ENCODE results near the gene RHCE. TPM values are rescaled to one million over a fixed set of nuclear protein-coding genes. Genes with fewer than 3 reads are reported as not detected.
"Not testable (repeated sequence)": the region's sequence is repeated elsewhere in the genome, so short reads cannot be mapped to it uniquely, and the experiment has no call there.

RHCE gene
- total RNA-seq, 1 experiment from 2014 or later: 0.62 TPM

DNA sequence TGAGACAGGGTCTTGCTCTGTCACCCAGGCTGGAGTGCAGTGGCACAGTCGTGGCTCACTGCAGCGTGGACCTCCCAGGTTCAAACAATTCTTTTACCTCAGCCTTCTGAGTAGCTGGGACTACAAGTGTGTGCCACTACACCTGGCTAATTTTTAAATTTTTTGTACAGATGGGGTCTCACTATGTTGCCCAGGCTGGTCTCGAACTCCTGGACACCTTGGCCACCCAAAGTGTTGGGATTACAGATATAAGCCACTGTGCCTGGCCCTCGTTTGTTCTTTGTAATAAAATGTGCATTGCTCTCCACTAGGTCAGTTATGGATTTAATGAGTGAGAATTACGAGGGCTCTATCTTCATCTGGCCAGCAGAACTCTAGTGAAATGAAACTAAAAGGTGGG, 24.0 kb upstream of the RHCE start:
- H3K27me3 ChIP-seq (ENCODE audit: control insufficient read depth, insufficient read depth, low read length); DNase-seq; H3K4me3 ChIP-seq (ENCODE audit: insufficient read depth, low read depth, low read length): not testable (repeated sequence)

GRCh38 chr1:25443030-25443699, 22.5 kb upstream of the RHCE start:
- Histone ChIP-seq H3K36me3 (replicated peaks; ENCODE audit: control insufficient read depth, insufficient read depth, low read length) (no peaks in the 10 kb centered on the region), H3K4me3 (ENCODE audit: insufficient read depth, low read depth, low read length) (no peak overlapping the region), H3K27me3 (ENCODE audit: control insufficient read depth, insufficient read depth, low read length) (no peaks in the 10 kb centered on the region)
- DNase-seq: no peak

More for the DNA sequence above, 24.0 kb upstream of the RHCE start:
- H3K36me3 ChIP-seq (replicated peaks; ENCODE audit: control insufficient read depth, insufficient read depth, low read length): not testable (repeated sequence)

- H3K36me3 ChIP-seq (replicated peaks; ENCODE audit: control insufficient read depth, insufficient read depth, low read length): no peaks in the 10 kb centered on the region
- H3K27me3 ChIP-seq (ENCODE audit: control insufficient read depth, insufficient read depth, low read length): no peaks in the 10 kb centered on the region
- no peak overlapping the region for H3K4me3 ChIP-seq (ENCODE audit: insufficient read depth, low read depth, low read length)
- no peak for DNase-seq
Measured at GRCh38 chr1:25442178-25442577, 21.6 kb upstream of the RHCE start.

GRCh38 chr1:25439287-25439686, 18.7 kb upstream of the RHCE start:
- no peaks in the 10 kb centered on the region for H3K27me3 ChIP-seq (ENCODE audit: control insufficient read depth, insufficient read depth, low read length)
- H3K36me3 ChIP-seq (replicated peaks; ENCODE audit: control insufficient read depth, insufficient read depth, low read length): no peaks in the 10 kb centered on the region
- DNase-seq: no peak
- no peak overlapping the region for H3K4me3 ChIP-seq (ENCODE audit: insufficient read depth, low read depth, low read length)

GRCh38 chr1:25437672-25438071, 17.0 kb upstream of the RHCE start:
- no peak overlapping the region for H3K4me3 ChIP-seq (ENCODE audit: insufficient read depth, low read depth, low read length)
- no peaks in the 10 kb centered on the region for H3K27me3 ChIP-seq (ENCODE audit: control insufficient read depth, insufficient read depth, low read length)
- no peak for DNase-seq
- H3K36me3 ChIP-seq (replicated peaks; ENCODE audit: control insufficient read depth, insufficient read depth, low read length): no peaks in the 10 kb centered on the region

DNA sequence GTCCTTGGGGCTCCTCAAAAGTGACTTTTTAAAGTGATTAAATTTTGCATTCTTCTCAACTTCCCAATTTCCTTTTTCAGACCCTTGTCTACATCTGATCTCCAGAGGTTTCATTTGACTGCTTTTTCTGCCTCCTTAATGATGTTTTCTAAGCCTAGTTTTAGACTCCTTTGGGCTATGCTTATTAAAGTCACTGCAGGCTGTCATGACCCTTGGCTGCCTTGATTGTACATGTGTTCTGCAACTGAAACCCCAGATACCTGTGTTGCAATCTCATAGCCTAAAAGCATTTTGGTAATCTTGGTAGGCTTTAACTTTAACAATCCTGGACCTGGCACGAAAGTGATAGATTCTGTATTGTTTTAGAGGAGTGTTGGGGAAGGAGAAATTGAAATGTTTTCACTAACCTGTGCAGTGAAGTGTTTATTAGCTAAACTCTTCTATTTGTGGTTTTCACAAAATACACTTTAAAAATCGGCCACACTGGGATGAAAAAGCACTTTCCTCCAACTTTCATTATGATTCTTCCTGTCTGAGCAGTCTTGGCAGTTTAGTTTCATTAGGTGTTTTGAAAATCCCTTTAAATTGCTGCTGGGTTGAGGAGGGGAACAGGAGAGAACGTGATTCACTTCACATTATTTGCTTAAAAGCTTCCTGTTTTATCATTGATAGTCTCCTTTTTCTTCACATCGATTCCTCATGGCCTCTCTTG, 14.9 kb upstream of the RHCE start:
- no peaks in the 10 kb centered on the region for H3K36me3 ChIP-seq (replicated peaks; ENCODE audit: control insufficient read depth, insufficient read depth, low read length)
- no peaks in the 10 kb centered on the region for H3K27me3 ChIP-seq (ENCODE audit: control insufficient read depth, insufficient read depth, low read length)
- no peak overlapping the region for H3K4me3 ChIP-seq (ENCODE audit: insufficient read depth, low read depth, low read length)
- no peak for DNase-seq

DNA sequence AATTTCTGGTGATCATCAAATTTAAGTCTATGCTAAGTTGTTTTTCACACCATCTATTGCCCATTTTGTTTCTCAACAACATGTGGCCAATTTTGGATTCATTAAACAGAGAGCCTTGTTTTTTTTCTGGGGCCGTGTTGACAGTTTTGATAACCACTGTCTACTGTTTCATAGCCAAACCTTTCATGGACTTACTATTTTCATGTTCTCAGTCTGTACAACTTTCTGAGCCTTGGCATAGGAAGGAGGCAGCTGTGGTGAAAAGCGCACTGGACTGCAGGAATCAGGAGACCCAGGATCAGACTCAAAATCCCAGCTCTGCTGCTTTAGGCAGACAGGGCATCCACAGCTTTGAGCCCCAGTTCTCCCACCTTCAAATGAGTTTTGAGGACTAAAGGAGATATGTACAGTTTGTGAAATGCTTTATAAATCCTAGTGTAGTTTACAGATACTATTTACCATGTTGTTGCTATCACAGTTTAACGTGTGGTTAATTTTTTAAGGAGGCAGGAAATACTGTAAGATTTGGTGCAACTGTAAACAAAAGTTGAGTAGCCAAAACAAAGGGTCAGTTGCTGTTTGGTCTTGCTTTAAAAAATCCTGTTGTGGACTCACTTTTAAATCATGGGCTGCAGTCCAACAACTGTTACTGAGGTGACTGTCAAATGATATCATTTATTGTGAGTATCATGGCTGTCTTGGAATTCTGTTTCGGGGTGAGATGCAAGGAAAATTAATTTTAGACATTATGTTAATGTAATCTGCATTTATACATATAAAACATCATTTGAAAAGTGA, 13.0 kb upstream of the RHCE start:
- Histone ChIP-seq H3K4me3 (ENCODE audit: insufficient read depth, low read depth, low read length) (no peak overlapping the region), H3K36me3 (replicated peaks; ENCODE audit: control insufficient read depth, insufficient read depth, low read length) (no peaks in the 10 kb centered on the region), H3K27me3 (ENCODE audit: control insufficient read depth, insufficient read depth, low read length) (no peaks in the 10 kb centered on the region; the same call in 1 of the 2 replicates)
- DNase-seq: no peak

- H3K27me3 ChIP-seq (ENCODE audit: control insufficient read depth, insufficient read depth, low read length): no peaks in the 10 kb centered on the region; the same call in 1 of the 2 replicates
- H3K36me3 ChIP-seq (replicated peaks; ENCODE audit: control insufficient read depth, insufficient read depth, low read length): no peaks in the 10 kb centered on the region
- DNase-seq: no peak
- H3K4me3 ChIP-seq (ENCODE audit: insufficient read depth, low read depth, low read length): no peak overlapping the region
Measured at GRCh38 chr1:25432749-25433388, 12.2 kb upstream of the RHCE start.

DNA sequence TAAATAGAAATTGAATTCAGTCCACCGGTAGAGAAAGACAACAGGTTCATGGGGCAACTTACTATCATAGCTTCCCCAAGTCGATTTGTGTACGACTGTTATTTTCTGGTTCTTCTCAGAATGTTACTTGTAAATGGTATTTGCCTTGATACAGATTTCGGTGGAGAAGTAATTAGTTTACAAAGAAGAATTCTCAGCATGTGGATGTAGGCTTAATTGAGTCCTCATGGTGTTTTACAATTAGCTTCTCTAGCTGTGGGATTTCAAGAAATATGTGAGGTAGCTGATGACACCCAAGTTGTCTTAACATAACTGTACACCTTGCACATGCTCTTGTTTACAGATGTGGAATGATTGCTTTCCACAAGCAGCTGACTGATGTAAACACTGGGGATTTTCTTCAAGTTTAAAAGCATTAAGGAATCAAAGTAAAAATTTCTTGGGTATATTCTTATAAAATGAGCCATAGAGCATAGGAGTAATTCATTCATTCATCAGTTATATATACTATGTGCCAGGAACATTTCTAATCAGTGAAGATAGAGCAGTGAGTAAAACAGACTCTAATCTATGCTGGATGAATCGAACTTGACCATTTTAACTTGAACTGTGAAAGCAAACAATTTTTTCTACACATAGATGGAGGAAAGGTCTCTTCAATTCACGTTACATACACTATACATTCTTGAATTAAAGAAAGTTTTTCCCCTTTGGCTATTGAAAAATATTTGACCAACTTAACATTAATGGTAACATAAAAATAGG, 11.5 kb upstream of the RHCE start:
- no peaks in the 10 kb centered on the region; the same call in 1 of the 2 replicates for H3K27me3 ChIP-seq (ENCODE audit: control insufficient read depth, insufficient read depth, low read length)
- no peak for DNase-seq
- peak overlapping the region; percentile 91; the same call in 1 of the 2 replicates for H3K4me3 ChIP-seq (ENCODE audit: insufficient read depth, low read depth, low read length)
- no peaks in the 10 kb centered on the region for H3K36me3 ChIP-seq (replicated peaks; ENCODE audit: control insufficient read depth, insufficient read depth, low read length)

DNA sequence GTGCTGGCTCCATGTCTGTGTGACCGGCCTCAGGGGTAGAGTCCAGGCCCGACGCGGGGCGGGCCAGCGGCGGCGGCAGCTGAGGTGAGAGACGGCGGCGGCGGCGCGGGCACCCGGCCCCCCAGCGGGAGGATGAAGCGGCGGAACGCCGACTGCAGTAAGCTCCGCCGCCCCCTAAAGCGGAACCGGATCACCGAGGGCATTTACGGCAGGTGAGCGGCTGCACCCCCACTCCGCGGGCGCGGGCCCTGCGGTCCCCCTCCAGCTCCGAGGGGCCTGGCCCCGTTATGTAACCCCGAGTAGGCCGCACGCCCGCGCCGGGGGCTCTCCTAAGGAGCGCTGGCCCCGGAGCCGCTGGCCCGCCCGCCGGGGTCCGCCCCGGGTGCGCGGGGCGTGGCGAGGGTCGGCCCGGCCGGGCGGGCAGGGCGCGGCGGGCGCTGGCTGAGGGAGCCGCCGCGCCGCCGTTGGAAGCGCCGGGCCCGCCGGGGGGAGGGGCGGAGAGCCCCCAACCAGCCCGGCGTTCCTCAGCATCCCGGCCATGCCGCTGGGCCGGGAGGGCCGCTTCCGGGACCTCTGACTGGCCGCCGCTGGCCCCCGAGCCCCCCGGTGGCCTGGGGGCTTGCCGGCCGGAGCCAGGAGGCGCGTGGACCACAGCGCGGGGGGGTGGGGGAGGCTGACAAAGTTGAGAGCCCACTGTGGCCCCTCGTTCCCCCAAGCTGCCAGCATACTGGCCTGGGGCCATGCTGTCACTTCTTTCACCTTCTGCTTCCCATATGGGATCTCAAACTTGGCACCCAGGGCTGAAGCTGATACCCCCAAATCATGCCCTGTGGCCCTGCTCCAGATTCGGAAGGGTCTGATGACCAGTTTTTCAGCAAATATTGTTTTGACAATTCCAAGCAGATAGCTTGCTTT, 10.6 kb upstream of the RHCE start:
- Histone ChIP-seq H3K36me3 (replicated peaks; ENCODE audit: control insufficient read depth, insufficient read depth, low read length) (no peaks in the 10 kb centered on the region), H3K4me3 (ENCODE audit: insufficient read depth, low read depth, low read length) (peak overlapping the region; percentile 91), H3K27me3 (ENCODE audit: control insufficient read depth, insufficient read depth, low read length) (no peaks in the 10 kb centered on the region; the same call in 1 of the 2 replicates)
- peak; percentile 89 for DNase-seq

- H3K27me3 ChIP-seq (ENCODE audit: control insufficient read depth, insufficient read depth, low read length): no peaks in the 10 kb centered on the region; the same call in 1 of the 2 replicates
- H3K4me3 ChIP-seq (ENCODE audit: insufficient read depth, low read depth, low read length): peak within 1 kb of the TSS; percentile 91
- DNase-seq: peak; percentile 99
- H3K36me3 ChIP-seq (replicated peaks; ENCODE audit: control insufficient read depth, insufficient read depth, low read length): no peaks in the 10 kb centered on the region
Measured at GRCh38 chr1:25430073-25430966, 9.7 kb upstream of the RHCE start, which contains the start of gene MACO1. Gene MACO1 (plus strand): TSS chr1:25430897. CDS start chr1:25431099, 202 bp downstream.

GRCh38 chr1:25428475-25429166, 8.0 kb upstream of the RHCE start:
- no peaks in the 10 kb centered on the region; the same call in 1 of the 2 replicates for H3K27me3 ChIP-seq (ENCODE audit: control insufficient read depth, insufficient read depth, low read length)
- H3K36me3 ChIP-seq (replicated peaks; ENCODE audit: control insufficient read depth, insufficient read depth, low read length): no peaks in the 10 kb centered on the region
- H3K4me3 ChIP-seq (ENCODE audit: insufficient read depth, low read depth, low read length): no peak overlapping the region
- DNase-seq: no peak
